Measurements from ENCODE around the gene TOR4A.

Gene TOR4A

GRCh38 chr9:137277329-137278041, at the start of gene TOR4A:
TSS of gene TOR4A (plus strand) at chr9:137277726. CDS start at chr9:137278690, 964 bp downstream.
- DNase-seq (ENCODE audit: low spot score): peak; percentile 41

- no peak for DNase-seq (ENCODE audit: low spot score)
These were observed 49.5 kb upstream of the TOR4A start for GRCh38 chr9:137227853-137228505.

- DNase-seq (ENCODE audit: low spot score): no peak
These were observed 49.0 kb upstream of the TOR4A start for GRCh38 chr9:137228506-137228967.

GRCh38 chr9:137228968-137229896, 48.3 kb upstream of the TOR4A start:
- no peak for DNase-seq (ENCODE audit: low spot score)

- no peak for DNase-seq (ENCODE audit: low spot score)
These were observed 47.4 kb upstream of the TOR4A start for GRCh38 chr9:137229903-137230704.

GRCh38 chr9:137230705-137231371, 46.7 kb upstream of the TOR4A start, which contains the start of gene SLC34A3:
TSS of gene SLC34A3 (plus strand) at chr9:137230901. CDS start at chr9:137231703, 802 bp downstream.
- DNase-seq (ENCODE audit: low spot score): no peak

- DNase-seq (ENCODE audit: low spot score): no peak
These were observed 46.0 kb upstream of the TOR4A start for GRCh38 chr9:137231372-137232039.

GRCh38 chr9:137232101-137232500, 45.4 kb upstream of the TOR4A start:
- no peak for DNase-seq (ENCODE audit: low spot score)

- no peak for DNase-seq (ENCODE audit: low spot score)
These were observed 45.0 kb upstream of the TOR4A start for GRCh38 chr9:137232510-137232909.

- no peak for DNase-seq (ENCODE audit: low spot score)
These were observed 44.2 kb upstream of the TOR4A start for GRCh38 chr9:137233143-137233980.

GRCh38 chr9:137234055-137234697, 43.4 kb upstream of the TOR4A start:
- no peak for DNase-seq (ENCODE audit: low spot score)

GRCh38 chr9:137234758-137235423, 42.6 kb upstream of the TOR4A start:
- no peak for DNase-seq (ENCODE audit: low spot score)

GRCh38 chr9:137235424-137236237, 41.9 kb upstream of the TOR4A start:
- DNase-seq (ENCODE audit: low spot score): no peak

- DNase-seq (ENCODE audit: low spot score): peak; percentile 64
These were observed 41.1 kb upstream of the TOR4A start for GRCh38 chr9:137236238-137236935.

- DNase-seq (ENCODE audit: low spot score): no peak
These were observed 40.5 kb upstream of the TOR4A start for GRCh38 chr9:137236936-137237421.
